Naive B cell (primary cell): ENCODE data around the gene PLXNB3. TPM values are rescaled to one million over a fixed set of nuclear protein-coding genes. Genes with fewer than 3 reads are reported as not detected.
A peak's percentile ranks its signal among the peaks of the same experiment; 100 is the strongest.

ENCODE experiments used
- ATAC-seq, 2 donors: fragments of 150-1000 bp; cut with Tn5 transposase; 2 replicates each; pipeline ENCODE4 v1.10.0; 2021; ENCODE audit warnings: low read depth in 2 of 2, mild to moderate bottlenecking in 2 of 2, moderate library complexity in 2 of 2
- DNase-seq: peaks from one replicate; pipeline ENCODE4 v3.0.0; 2022
- H3K27ac Mint-ChIP-seq, 6 donors: one replicate each; pipeline ENCODE4 v1.8.0; 2020 to 2022; ENCODE audit warnings: mild to moderate bottlenecking in 6 of 6, mixed read lengths in 6 of 6, moderate library complexity in 5 of 6, inconsistent platforms in 2 of 6
- H3K27me3 Mint-ChIP-seq, 3 donors: one replicate each; pipeline ENCODE4 v1.8.0; 2021 to 2022; ENCODE audit warnings: mixed read lengths in 3 of 3, mild to moderate bottlenecking in 1 of 3
- H3K36me3 Mint-ChIP-seq, 2 donors: one replicate each; pipeline ENCODE4 v1.8.0; 2020 to 2022; ENCODE audit warnings: mixed read lengths in 2 of 2, inconsistent platforms in 1 of 2, mild to moderate bottlenecking in 1 of 2
- H3K4me1 Mint-ChIP-seq, 3 donors: one replicate each; pipeline ENCODE4 v1.8.0; 2020 to 2022; ENCODE audit warnings: mixed read lengths in 3 of 3, inconsistent platforms in 1 of 3, mild to moderate bottlenecking in 1 of 3, moderate library complexity in 1 of 3
- H3K4me3 Mint-ChIP-seq, 8 donors: one replicate each; pipeline ENCODE4 v1.8.0; 2020 to 2022; ENCODE audit warnings: mild to moderate bottlenecking in 8 of 8, mixed read lengths in 8 of 8, moderate library complexity in 8 of 8, inconsistent platforms in 2 of 8
- H3K9me3 Mint-ChIP-seq, 7 donors: one replicate each; pipeline ENCODE4 v1.8.0; 2020 to 2022; ENCODE audit warnings: mixed read lengths in 7 of 7, mild to moderate bottlenecking in 5 of 7, inconsistent platforms in 2 of 7, moderate library complexity in 1 of 7
- polyA plus RNA-seq, 6 donors: library from polyadenylated mRNA; unstranded; fragments of 300-500 nt; fragmentation: Illumina TruSeq; gene quantifications; one replicate each; pipeline ENCODE4 v1.2.3, GENCODE V29; 2021; ENCODE audit warnings: low read depth in 6 of 6

The PLXNB3 gene
- polyA plus RNA-seq, result under 1 TPM in 1 of 6 donors, not detected in 5; 0.71 TPM

DNA sequence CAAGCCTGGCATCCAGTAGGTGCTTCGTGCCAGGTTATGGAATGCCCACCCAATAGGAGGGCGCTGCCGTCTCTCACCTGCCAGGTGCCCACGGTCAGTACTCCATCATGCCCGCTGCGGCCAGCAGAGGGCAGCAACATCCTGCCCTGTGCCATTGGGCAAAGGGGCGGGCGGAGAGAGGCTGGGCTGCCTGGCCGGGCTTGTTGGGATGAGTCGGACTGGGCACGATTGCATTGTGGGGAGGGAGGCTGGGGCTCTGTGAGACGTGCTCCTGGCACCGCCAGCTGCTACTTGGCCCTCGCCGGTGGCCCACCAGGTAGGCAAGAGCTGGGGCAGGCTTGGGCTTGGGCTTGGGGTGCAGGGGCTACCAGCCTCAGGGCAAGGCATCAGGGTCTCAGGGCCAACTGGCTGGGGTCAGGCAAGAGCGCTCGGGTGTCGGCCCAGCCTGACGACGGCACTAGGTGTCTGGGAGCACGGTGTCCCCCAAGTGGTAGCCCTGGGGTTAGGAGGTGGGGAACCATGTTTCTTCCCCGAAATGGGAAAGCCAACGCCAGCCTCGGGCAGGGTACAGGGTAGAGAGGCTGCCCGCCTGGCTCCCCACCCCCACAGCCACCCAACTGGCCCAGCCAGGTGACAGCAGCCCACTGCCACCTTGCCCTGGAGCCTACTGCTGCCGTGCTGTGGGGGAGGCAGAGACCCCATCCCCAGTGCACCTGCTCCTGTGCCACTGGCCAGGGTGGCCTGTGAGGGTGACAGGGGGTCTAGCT is at the start of gene PLXNB3:
TSS of gene PLXNB3 (plus strand) at position 261 of the 767 bp plus-strand sequence. CDS start 1,287 bp downstream, outside the sequence.
- Mint-ChIP-seq H3K4me3 (peak within 1 kb of the TSS in 2 of 8 donors; percentile 10 to 13), H3K27me3 (peaks cover 0 to 6% (median 0%) of the 10 kb centered on the region in 3 donors), H3K9me3 (no peaks in the 10 kb centered on the region), H3K36me3 (no peaks in the 10 kb centered on the region), H3K4me1 (peaks cover 11 to 22% (median 12%) of the 10 kb centered on the region in 3 donors), H3K27ac (peak within 1 kb of the TSS in 2 of 6 donors; percentile 42 to 78)
- DNase-seq (peak; percentile 67), ATAC-seq (peak; percentile 88 to 89)

DNA sequence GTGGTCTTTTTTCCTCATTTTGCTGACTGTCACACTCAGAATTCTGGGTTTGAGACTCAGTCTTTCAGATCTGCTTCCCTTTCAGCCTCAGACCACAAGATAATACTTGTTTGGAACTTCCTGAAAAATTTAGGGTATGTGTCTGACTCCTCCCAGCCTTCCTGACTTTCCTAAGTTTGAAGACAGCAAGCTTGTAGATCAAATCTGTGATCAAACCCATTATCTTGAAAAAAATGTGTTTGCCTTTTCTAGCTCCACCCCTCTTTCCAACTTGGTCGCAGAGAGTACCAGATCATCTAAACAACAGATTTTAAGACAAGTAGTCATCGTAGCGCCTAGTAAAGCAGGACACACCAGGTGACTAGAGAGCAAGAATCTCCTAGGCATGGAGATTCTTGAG is 49.8 kb upstream of the PLXNB3 start:
- peaks cover 4 to 12% of the 10 kb centered on the region in 2 donors for H3K36me3 Mint-ChIP-seq

DNA sequence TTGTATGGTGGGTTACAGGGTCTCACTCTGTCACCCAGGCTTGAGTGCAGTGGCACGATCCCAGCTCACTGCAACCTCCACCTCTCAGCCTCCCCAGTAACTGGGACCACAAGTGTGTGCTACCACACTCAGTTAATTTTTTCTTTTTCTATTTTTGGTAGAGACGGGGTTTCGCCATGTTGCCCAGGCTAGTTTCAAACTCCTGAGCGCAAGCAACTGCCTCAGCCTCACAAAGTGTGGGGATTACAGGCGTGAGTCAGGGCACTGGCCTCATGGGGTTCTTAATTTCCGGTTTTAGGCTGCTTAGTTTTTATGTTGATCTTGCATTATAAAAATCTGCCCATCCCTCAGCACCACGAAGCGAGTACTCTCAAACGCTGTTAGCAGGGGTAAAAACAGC is 46.6 kb upstream of the PLXNB3 start:
- Mint-ChIP-seq H3K4me1 (peaks cover 3 to 7% (median 6%) of the 10 kb centered on the region in 3 donors), H3K9me3 (peaks cover 0 to 2% (median 0%) of the 10 kb centered on the region in 7 donors), H3K36me3 (peaks cover 4 to 12% of the 10 kb centered on the region in 2 donors), H3K27ac (peak overlapping the region in 1 of 6 donors; percentile 47), H3K27me3 (no peaks in the 10 kb centered on the region), H3K4me3 (no peak overlapping the region)
- no peak for DNase-seq
- no peak for ATAC-seq

More for the DNA sequence above, 49.8 kb upstream of the PLXNB3 start:
- no peaks in the 10 kb centered on the region for H3K27me3 Mint-ChIP-seq
- H3K4me3 Mint-ChIP-seq, result no peak overlapping the region
- peaks cover 3 to 8% (median 8%) of the 10 kb centered on the region in 3 donors for H3K4me1 Mint-ChIP-seq
- peaks cover 0 to 2% (median 0%) of the 10 kb centered on the region in 7 donors for H3K9me3 Mint-ChIP-seq
- no peak for ATAC-seq
- no peak overlapping the region for H3K27ac Mint-ChIP-seq
- DNase-seq, result no peak

DNA sequence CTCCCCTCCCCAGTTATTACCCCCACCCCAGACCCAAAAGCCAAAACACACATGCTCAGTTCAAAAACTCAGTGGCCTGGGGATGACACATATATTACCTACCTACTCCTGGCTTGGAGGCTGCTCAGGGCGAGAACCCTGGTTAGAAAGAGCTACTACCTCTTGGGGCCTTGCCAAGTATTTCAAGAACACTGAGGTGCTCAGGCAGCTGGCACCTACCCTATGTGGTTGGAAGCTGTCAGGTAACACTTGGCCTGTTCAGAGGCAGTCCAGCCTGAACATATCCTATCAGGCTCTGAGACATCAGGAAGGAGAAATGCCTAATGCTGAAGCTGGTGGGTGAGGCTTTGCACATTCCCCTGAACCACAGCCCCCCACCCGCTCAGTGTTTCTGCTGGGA is 44.8 kb upstream of the PLXNB3 start:
- Mint-ChIP-seq H3K27ac (no peak overlapping the region), H3K9me3 (peaks cover 0 to 2% (median 0%) of the 10 kb centered on the region in 7 donors), H3K4me3 (no peak overlapping the region), H3K36me3 (peaks cover 3 to 6% of the 10 kb centered on the region in 2 donors), H3K4me1 (peaks cover 3 to 16% (median 10%) of the 10 kb centered on the region in 3 donors), H3K27me3 (no peaks in the 10 kb centered on the region)
- no peak for DNase-seq
- no peak for ATAC-seq

DNA sequence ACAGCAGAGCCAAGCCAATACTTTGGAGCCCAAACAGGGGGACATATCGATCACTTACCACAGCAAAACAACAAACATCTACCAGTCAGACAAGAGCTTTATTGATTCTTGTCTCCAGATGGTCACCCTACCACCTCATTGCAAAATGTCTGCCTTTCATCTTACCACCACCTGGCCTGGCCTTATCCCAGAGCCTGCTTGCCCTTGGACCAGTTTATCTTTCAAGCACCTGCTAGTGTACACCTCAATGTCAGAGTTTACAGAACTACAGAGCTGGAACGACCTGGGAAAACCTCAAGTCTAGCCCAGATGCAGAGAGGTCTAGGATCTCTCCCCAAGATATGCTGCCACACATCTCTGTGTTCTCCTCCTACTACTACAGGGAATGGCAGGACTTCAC is 44.3 kb upstream of the PLXNB3 start:
- H3K27me3 Mint-ChIP-seq, result no peaks in the 10 kb centered on the region
- no peak overlapping the region for H3K27ac Mint-ChIP-seq
- ATAC-seq, result no peak
- H3K9me3 Mint-ChIP-seq, result peaks cover 0 to 2% (median 0%) of the 10 kb centered on the region in 7 donors
- DNase-seq, result no peak
- peaks cover 3 to 16% (median 10%) of the 10 kb centered on the region in 3 donors for H3K4me1 Mint-ChIP-seq
- H3K36me3 Mint-ChIP-seq, result peaks cover 0 to 6% of the 10 kb centered on the region in 2 donors
- H3K4me3 Mint-ChIP-seq, result no peak overlapping the region

DNA sequence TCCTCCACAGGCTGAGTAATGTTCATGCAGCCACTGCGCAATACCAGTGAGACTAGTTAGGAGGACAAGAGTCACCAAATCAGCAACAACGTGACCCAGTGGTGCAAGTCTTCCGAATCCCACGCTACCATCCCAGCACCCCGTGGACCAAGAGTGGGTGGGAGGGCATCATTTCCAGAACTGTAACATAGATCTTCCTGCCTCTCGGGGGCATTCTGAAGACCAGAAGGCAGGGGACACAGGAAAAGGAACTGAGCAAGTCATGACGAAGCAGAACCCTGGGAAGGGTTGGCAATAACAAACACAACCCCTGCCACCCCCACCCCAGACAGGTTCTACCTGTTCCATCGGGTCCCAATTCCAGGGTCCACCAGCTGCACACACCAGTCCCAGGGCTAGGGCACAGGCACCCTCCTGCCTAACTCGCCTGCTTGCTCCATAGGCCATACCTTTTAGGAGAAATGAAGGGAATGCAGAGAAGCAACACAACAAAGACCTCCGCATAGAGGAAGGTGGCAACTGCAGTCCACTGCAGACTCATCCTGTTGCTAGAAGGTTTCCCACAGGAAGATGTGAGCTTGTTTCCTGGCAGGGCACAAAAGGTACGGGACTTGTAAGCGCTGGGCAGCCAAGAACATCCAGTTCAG is 41.2 kb upstream of the PLXNB3 start:
- Mint-ChIP-seq H3K9me3 (peaks cover 0 to 2% (median 0%) of the 10 kb centered on the region in 7 donors), H3K36me3 (peaks cover 0 to 6% of the 10 kb centered on the region in 2 donors), H3K4me1 (peaks cover 15 to 28% (median 19%) of the 10 kb centered on the region in 3 donors), H3K27me3 (no peaks in the 10 kb centered on the region), H3K4me3 (peak overlapping the region; percentile 79 to 93 (median 88)), H3K27ac (peak overlapping the region in 5 of 6 donors; percentile 61 to 91 (median 83))
- no peak for ATAC-seq
- no peak for DNase-seq

DNA sequence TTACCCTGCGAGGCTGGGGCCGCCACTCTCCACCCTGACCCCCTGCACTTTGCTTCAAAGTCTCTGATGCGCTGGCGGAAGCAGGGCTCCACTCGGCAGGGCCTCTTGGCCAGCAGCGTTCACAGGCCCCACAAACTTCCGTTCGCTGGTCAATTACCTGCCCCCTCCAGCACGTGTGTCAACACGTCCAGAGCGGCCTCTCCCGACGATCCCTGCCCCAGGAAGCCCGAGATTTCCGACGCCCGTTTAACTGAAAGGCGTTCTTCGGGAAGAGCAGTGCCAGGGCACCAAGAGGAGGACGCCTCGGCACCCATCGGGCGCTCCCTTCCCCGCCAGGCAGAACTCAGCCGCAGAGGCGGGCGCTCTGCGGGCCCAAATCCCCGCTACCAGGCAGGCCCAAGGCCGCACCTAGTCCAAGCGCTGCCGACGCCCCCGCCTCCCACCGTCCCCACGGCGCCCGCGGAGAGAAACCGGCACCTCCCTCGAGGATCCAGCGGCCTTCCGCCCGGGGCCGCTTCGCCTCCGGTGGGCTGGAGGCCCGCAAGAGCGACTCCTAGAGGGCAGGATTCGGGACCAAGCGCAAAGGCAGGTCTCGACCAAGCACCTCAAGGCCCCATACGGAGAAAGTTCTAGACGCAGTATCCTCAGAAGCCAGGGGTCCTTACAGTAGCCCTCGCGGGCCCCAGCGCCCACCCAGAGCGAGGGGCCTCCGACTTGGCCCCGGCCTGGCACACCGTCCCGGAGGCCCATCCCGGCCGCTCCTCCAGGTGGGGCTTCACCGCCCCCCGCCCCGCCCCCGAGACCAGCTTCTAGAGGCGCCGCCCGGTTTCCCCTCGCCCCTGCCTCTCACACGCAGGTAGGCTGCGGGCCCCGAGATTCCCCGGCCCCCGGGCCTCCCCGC is 40.4 kb upstream of the PLXNB3 start:
- peak overlapping the region; percentile 12 to 91 (median 84) for H3K27ac Mint-ChIP-seq
- DNase-seq (no peak), ATAC-seq (peak; percentile 20 to 21)
- H3K4me1 Mint-ChIP-seq, result peaks cover 16 to 29% (median 19%) of the 10 kb centered on the region in 3 donors
- H3K27me3 Mint-ChIP-seq, result no peaks in the 10 kb centered on the region
- peak overlapping the region; percentile 79 to 93 (median 88) for H3K4me3 Mint-ChIP-seq
- peaks cover 0 to 5% of the 10 kb centered on the region in 2 donors for H3K36me3 Mint-ChIP-seq
- H3K9me3 Mint-ChIP-seq, result peaks cover 0 to 2% (median 0%) of the 10 kb centered on the region in 7 donors

DNA sequence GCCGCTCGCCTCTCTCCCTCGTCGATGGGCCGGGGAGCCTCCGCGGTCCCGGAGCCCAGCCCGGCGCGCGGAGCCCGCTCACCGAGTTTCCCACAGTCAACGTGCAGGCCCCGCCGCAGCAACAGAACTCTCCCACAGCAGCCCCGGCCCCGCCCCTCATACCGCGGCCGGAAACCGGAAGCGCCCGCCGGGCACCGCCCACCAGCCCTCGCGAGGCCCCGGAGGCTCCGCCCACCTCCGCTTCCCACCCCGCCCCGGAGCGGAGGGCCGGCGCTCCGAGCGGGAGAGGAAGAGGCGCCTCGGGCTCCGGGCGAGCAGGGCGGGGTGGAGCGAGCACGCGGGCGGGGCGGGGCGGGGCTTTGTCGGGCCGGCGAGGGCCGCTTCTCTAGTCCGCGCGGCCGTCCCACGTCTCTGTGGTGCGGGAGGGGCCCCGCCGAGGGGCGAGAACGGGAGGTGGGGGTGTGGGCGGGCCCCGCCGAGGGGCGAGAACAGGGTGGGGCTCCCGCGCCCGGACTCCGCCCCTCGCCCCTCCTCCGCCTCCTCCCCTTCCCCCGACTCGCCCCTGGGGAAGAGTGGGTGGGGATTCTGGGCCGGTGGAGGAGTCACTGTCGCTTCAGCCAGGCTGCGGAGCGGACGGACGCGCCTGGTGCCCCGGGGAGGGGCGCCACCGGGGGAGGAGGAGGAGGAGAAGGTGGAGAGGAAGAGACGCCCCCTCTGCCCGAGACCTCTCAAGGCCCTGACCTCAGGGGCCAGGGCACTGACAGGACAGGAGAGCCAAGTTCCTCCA is 39.6 kb upstream of the PLXNB3 start, which contains the start of the genes ABCD1 and BCAP31:
TSS of gene ABCD1 (plus strand) at position 605 of the 787 bp plus-strand sequence. CDS start 411 bp downstream, outside the sequence.
TSS of gene BCAP31 (minus strand) at position 136 of the 787 bp plus-strand sequence. CDS start 1,143 bp downstream, outside the sequence.
- H3K27me3 Mint-ChIP-seq, result no peaks in the 10 kb centered on the region
- ATAC-seq, result peak; percentile 66 to 67
- peaks cover 0 to 2% (median 0%) of the 10 kb centered on the region in 7 donors for H3K9me3 Mint-ChIP-seq
- peak; percentile 89 for DNase-seq
- H3K4me3 Mint-ChIP-seq, result peak within 1 kb of the TSS; percentile 79 to 93 (median 88)
- no peaks in the 10 kb centered on the region for H3K36me3 Mint-ChIP-seq
- peaks cover 13 to 25% (median 19%) of the 10 kb centered on the region in 3 donors for H3K4me1 Mint-ChIP-seq
- H3K27ac Mint-ChIP-seq, result peak within 1 kb of the TSS; percentile 18 to 94 (median 72)

DNA sequence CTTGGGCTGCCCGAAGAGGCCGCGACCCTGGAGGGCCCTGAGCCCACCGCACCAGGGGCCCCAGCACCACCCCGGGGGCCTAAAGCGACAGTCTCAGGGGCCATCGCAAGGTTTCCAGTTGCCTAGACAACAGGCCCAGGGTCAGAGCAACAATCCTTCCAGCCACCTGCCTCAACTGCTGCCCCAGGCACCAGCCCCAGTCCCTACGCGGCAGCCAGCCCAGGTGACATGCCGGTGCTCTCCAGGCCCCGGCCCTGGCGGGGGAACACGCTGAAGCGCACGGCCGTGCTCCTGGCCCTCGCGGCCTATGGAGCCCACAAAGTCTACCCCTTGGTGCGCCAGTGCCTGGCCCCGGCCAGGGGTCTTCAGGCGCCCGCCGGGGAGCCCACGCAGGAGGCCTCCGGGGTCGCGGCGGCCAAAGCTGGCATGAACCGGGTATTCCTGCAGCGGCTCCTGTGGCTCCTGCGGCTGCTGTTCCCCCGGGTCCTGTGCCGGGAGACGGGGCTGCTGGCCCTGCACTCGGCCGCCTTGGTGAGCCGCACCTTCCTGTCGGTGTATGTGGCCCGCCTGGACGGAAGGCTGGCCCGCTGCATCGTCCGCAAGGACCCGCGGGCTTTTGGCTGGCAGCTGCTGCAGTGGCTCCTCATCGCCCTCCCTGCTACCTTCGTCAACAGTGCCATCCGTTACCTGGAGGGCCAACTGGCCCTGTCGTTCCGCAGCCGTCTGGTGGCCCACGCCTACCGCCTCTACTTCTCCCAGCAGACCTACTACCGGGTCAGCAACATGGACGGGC is 38.8 kb upstream of the PLXNB3 start:
- peaks cover 13 to 25% (median 19%) of the 10 kb centered on the region in 3 donors for H3K4me1 Mint-ChIP-seq
- no peaks in the 10 kb centered on the region for H3K27me3 Mint-ChIP-seq
- H3K36me3 Mint-ChIP-seq, result no peaks in the 10 kb centered on the region
- ATAC-seq (peak in 1 of 2 donors; percentile 2), DNase-seq (no peak)
- H3K4me3 Mint-ChIP-seq, result peak overlapping the region; percentile 67 to 89 (median 81)
- H3K27ac Mint-ChIP-seq, result peak overlapping the region in 4 of 6 donors; percentile 18 to 94 (median 68)
- peaks cover 0 to 2% (median 0%) of the 10 kb centered on the region in 7 donors for H3K9me3 Mint-ChIP-seq

DNA sequence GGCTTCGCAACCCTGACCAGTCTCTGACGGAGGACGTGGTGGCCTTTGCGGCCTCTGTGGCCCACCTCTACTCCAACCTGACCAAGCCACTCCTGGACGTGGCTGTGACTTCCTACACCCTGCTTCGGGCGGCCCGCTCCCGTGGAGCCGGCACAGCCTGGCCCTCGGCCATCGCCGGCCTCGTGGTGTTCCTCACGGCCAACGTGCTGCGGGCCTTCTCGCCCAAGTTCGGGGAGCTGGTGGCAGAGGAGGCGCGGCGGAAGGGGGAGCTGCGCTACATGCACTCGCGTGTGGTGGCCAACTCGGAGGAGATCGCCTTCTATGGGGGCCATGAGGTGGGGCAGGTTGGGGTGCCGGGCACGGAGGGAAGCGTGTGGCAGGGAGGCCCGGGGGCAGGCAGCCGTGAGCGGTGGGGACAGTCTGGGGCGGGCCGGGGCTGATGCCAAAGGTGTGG is 38.2 kb upstream of the PLXNB3 start:
- peaks cover 0 to 3% (median 0%) of the 10 kb centered on the region in 7 donors for H3K9me3 Mint-ChIP-seq
- peaks cover 17 to 27% (median 19%) of the 10 kb centered on the region in 3 donors for H3K4me1 Mint-ChIP-seq
- H3K27me3 Mint-ChIP-seq, result no peaks in the 10 kb centered on the region
- H3K36me3 Mint-ChIP-seq, result peaks cover 0 to 5% of the 10 kb centered on the region in 2 donors
- peak overlapping the region; percentile 62 to 89 (median 78) for H3K4me3 Mint-ChIP-seq
- peak overlapping the region in 4 of 6 donors; percentile 32 to 94 (median 66) for H3K27ac Mint-ChIP-seq
- DNase-seq (no peak), ATAC-seq (no peak)
